T-helper 9 cell (primary cell): ENCODE measurements around the gene NEK6.

Source experiments
- DNase-seq: peaks from one replicate; pipeline ENCODE4 v3.0.0-alpha.2; 2020
- total RNA-seq, 2 donors: gene quantifications; one replicate each; lab custom pipeline; 2026; lab: John Stamatoyannopoulos, UW

NEK6 gene
- 6.8 to 9.1 reads per million in 2 donors for total RNA-seq

GRCh38 chr9:124257844-124258606, at the start of gene NEK6:
NEK6 (plus strand) TSS chr9:124257949; CDS start chr9:124301965, 44,016 bp downstream.
- DNase-seq, result peak; percentile 15

- DNase-seq, result no peak
These were observed 49.2 kb upstream of the NEK6 start for GRCh38 chr9:124208571-124208970.

GRCh38 chr9:124209279-124209678, 48.5 kb upstream of the NEK6 start:
- DNase-seq, result no peak

- DNase-seq, result no peak
These were observed 48.0 kb upstream of the NEK6 start for GRCh38 chr9:124209774-124210173.

- no peak for DNase-seq
These were observed 47.1 kb upstream of the NEK6 start for GRCh38 chr9:124210697-124211096.

GRCh38 chr9:124212381-124213050, 45.2 kb upstream of the NEK6 start:
- no peak for DNase-seq

GRCh38 chr9:124213396-124213795, 44.4 kb upstream of the NEK6 start:
- no peak for DNase-seq

- DNase-seq, result no peak
These were observed 43.6 kb upstream of the NEK6 start for GRCh38 chr9:124214116-124214515.

- DNase-seq, result no peak
These were observed 43.0 kb upstream of the NEK6 start for GRCh38 chr9:124214596-124215367.

GRCh38 chr9:124215368-124215910, 42.3 kb upstream of the NEK6 start:
- DNase-seq, result no peak

- no peak for DNase-seq
These were observed 41.8 kb upstream of the NEK6 start for GRCh38 chr9:124215956-124216355.

- no peak for DNase-seq
These were observed 41.1 kb upstream of the NEK6 start for GRCh38 chr9:124216474-124217176.

- DNase-seq, result no peak
These were observed 39.8 kb upstream of the NEK6 start for GRCh38 chr9:124217836-124218437.

GRCh38 chr9:124218438-124218982, 39.2 kb upstream of the NEK6 start:
- no peak for DNase-seq

- no peak for DNase-seq
These were observed 38.7 kb upstream of the NEK6 start for GRCh38 chr9:124218987-124219461.

GRCh38 chr9:124220946-124221451, 36.8 kb upstream of the NEK6 start:
- DNase-seq, result no peak

GRCh38 chr9:124221676-124222075, 36.1 kb upstream of the NEK6 start:
- DNase-seq, result no peak

GRCh38 chr9:124222109-124222508, 35.6 kb upstream of the NEK6 start:
- no peak for DNase-seq

GRCh38 chr9:124222918-124223720, 34.6 kb upstream of the NEK6 start:
- no peak for DNase-seq

GRCh38 chr9:124225945-124226344, 31.8 kb upstream of the NEK6 start:
- DNase-seq, result no peak

- DNase-seq, result no peak
These were observed 29.2 kb upstream of the NEK6 start for GRCh38 chr9:124228516-124228915.
